Heart left ventricle (tissue), 13 donors: ENCODE data around the gene EEIG1.

ENCODE experiments used
- CTCF ChIP-seq, 12 donors: fragments of 200-600 bp; sonication (generic) in 4 of 12; IDR thresholded peaks; one replicate each; pipeline versions ENCODE4 v1.5.0 to v1.8.0; 2018 to 2022; ENCODE audit warnings: antibody characterized with exemption in 12 of 12, mild to moderate bottlenecking in 5 of 12
- POLR2A ChIP-seq, 2 donors: fragments of 450-650 bp; IDR thresholded peaks; one replicate each; pipeline ENCODE4 v1.6.1; 2017; ENCODE audit warnings: antibody characterized with exemption in 2 of 2, mild to moderate bottlenecking in 2 of 2, moderate library complexity in 2 of 2
- donor health status: ischemic (EF 13 %, LVEDD 7.1; RV severe dilation, severe dysfunction).
- donor health status: DM: no; HTN: yes; CAD: no.
- donor health status: DM: no; HTN: no; CAD: no.
- donor health status: ischemic (EF 25% LVEDD 6.9; RV normal size, moderate dysfunction).
- donor health status: ischemic (EF 25% LVEDD 5.7; RV mildly dilated, moderate dysfunction).
- donor health status: ischemic (EF 35%, LVEDD 5.7; RV mildly dilated, moderate dysfunction).
- donor health status: nonischemic (EF 11% LVEDD 7.7; RV severe dilation, severe dysfunction).
- donor health status: DM: yes; HTN: yes; CAD: no.
- donor health status: PGD.
- donor health status: ischemic (EF 29% LVEDD 5.4; RV normal size, mild dysfunction).
- donor health status: nonischemic (EF 23%, LVEDD 6.1; RV moderate dilation, normal function).

GRCh38 chr9:128027705-128028104 is 46.9 kb upstream of the EEIG1 start:
- TF ChIP-seq CTCF (IDR thresholded peaks at IDR 0.05) (no peak), POLR2A (IDR thresholded peaks at IDR 0.05) (no peak)
